OCI-LY7 (cell line): ENCODE measurements around the gene NOL12. TPM values are rescaled to one million over a fixed set of nuclear protein-coding genes. Genes with fewer than 3 reads are reported as not detected.

Source experiments
- BruUV-seq: library from RNA; stranded (reverse); fragments of 400-500 nt; replicated peaks from 2 replicates; lab custom pipeline; 2021; lab: Mats Ljungman, UMichigan
- CTCF ChIA-PET: fragments of 300-600 bp; sonication (Branson Sonifier 250); formaldehyde crosslinking; loops from one replicate; lab custom pipeline; 2022; ENCODE audit warnings: antibody characterized with exemption; ENCODE audit not compliant: unreplicated experiment; lab: Charles Lee
- POLR2A ChIA-PET: fragments of 300-600 bp; sonication (Branson Sonifier 250); formaldehyde crosslinking; loops from one replicate; lab custom pipeline; 2022; ENCODE audit warnings: antibody characterized with exemption; lab: Charles Lee
- DNase-seq: peaks from one replicate; pipeline ENCODE4 v3.0.0-alpha.2; 2015; ENCODE audit warnings: low spot score
- H2AFZ ChIP-seq: fragments of 200-600 bp; sonication (generic), shearing (Covaris generic); 2 replicates; pipeline ENCODE4 v1.6.1; 2014; ENCODE audit warnings: mild to moderate bottlenecking, antibody characterized with exemption, low read length, moderate library complexity
- H3K27ac ChIP-seq: fragments of 200-600 bp; sonication (generic); 2 replicates; pipeline ENCODE4 v1.5.1; 2014; ENCODE audit warnings: mixed run types, low read depth, mild to moderate bottlenecking, moderate library complexity, low read length, inconsistent platforms; ENCODE audit not compliant: poor library complexity, severe bottlenecking
- H3K36me3 ChIP-seq: fragments of 200-600 bp; sonication (generic); 2 replicates; pipeline ENCODE4 v1.6.1; 2014; ENCODE audit warnings: mild to moderate bottlenecking, antibody characterized with exemption, low read length, moderate library complexity, mixed read lengths; ENCODE audit not compliant: insufficient read depth
- H3K4me1 ChIP-seq: fragments of 200-600 bp; sonication (generic); 2 replicates; pipeline ENCODE4 v1.5.1; 2014; ENCODE audit warnings: mild to moderate bottlenecking, low read length; ENCODE audit not compliant: insufficient read depth, poor library complexity, severe bottlenecking
- H3K4me2 ChIP-seq: fragments of 200-600 bp; sonication (generic); 2 replicates; pipeline ENCODE4 v1.6.1; 2014; ENCODE audit warnings: mild to moderate bottlenecking, low read length
- H3K4me3 ChIP-seq: fragments of 200-600 bp; sonication (generic); 2 replicates; pipeline ENCODE4 v1.5.1; 2014; ENCODE audit warnings: mild to moderate bottlenecking, low read depth, low read length; ENCODE audit not compliant: poor library complexity, severe bottlenecking
- H3K79me2 ChIP-seq: fragments of 200-600 bp; sonication (generic); 2 replicates; pipeline ENCODE4 v1.6.1; 2016; ENCODE audit warnings: low read depth, mild to moderate bottlenecking, low read length, moderate library complexity, mixed read lengths; ENCODE audit not compliant: insufficient read depth
- H3K9me2 ChIP-seq: fragments of 200-600 bp; sonication (generic); 2 replicates; pipeline ENCODE4 v1.6.1; 2016; ENCODE audit warnings: mild to moderate bottlenecking, low read length, mixed read lengths; ENCODE audit not compliant: insufficient read depth
- H3K9me3 ChIP-seq: fragments of 200-600 bp; sonication (generic); 2 replicates; pipeline ENCODE4 v1.6.1; 2014; ENCODE audit warnings: mild to moderate bottlenecking, mixed run types, low read length, mixed read lengths
- H4K20me1 ChIP-seq: fragments of 200-600 bp; sonication (generic); 2 replicates; pipeline ENCODE4 v1.6.1; 2014; ENCODE audit warnings: mild to moderate bottlenecking, antibody characterized with exemption, low read length, moderate library complexity, mixed read lengths; ENCODE audit not compliant: insufficient read depth
- CTCF ChIP-seq: fragments of 200-600 bp; sonication (generic); conservative IDR thresholded peaks from 2 replicates; pipeline ENCODE4 v1.5.1; 2014; ENCODE audit warnings: mild to moderate bottlenecking, antibody characterized with exemption, low read length, moderate library complexity, mixed read lengths
- EZH2phosphoT487 ChIP-seq: fragments of 200-600 bp; sonication (generic); IDR thresholded peaks from 2 replicates; pipeline ENCODE4 v1.6.1; 2018; ENCODE audit warnings: low read depth, borderline replicate concordance, mild to moderate bottlenecking, mixed run types, antibody characterized with exemption, low read length, moderate library complexity, mixed read lengths
- intact Hi-C: fragments of 100-400 bp; cut with micrococcal nuclease; formaldehyde crosslinking; loops from one replicate; pipeline ENCODE4 v1.10.0; 2022; ENCODE audit not compliant: unreplicated experiment
- total RNA-seq, 2 experiments: library from RNA; depleted of rRNA in 1 of 2; stranded (reverse); fragments of >200 nt in 1 of 2; shearing (Covaris generic) in 1 of 2; gene quantifications; 2 replicates each; pipeline ENCODE4 v1.2.3, GENCODE V29; 2014 to 2022

NOL12 gene
- total RNA-seq, 2 experiments from 2014 or later, result 62.3 to 64.6 TPM

GRCh38 chr22:37678372-37678771 lies 7.8 kb upstream of the NOL12 start:
- no peak for DNase-seq
- no TSS peak for BruUV-seq
- TF ChIP-seq CTCF (no peak), EZH2phosphoT487 (no peak)
- no peak overlapping the region for H3K27ac ChIP-seq
- no peaks in the 10 kb centered on the region for H3K79me2 ChIP-seq
- peaks cover 40% of the 10 kb centered on the region for H3K4me1 ChIP-seq
- no peak overlapping the region for H2AFZ ChIP-seq
- no peak overlapping the region for H3K4me3 ChIP-seq
- no peaks in the 10 kb centered on the region for H3K9me3 ChIP-seq
- POLR2A ChIA-PET, result interaction anchor here (0.5 kb wide), 1 partner anchor 60 kb away, joined by 3 read pairs; no protein-coding TSS in a partner anchor
- intact Hi-C loops, result loop anchor here (5.0 kb wide), 1 partner anchor 71 kb away; the partner anchor contains the start of gene GGA1
- no peaks in the 10 kb centered on the region for H3K36me3 ChIP-seq
- no peaks in the 10 kb centered on the region for H3K9me2 ChIP-seq
- H4K20me1 ChIP-seq, result no peaks in the 10 kb centered on the region
- CTCF ChIA-PET, result interaction anchor here (0.6 kb wide), 1 partner anchor 121 kb away, joined by 3 read pairs; no protein-coding TSS in a partner anchor
- peak overlapping the region; percentile 29 for H3K4me2 ChIP-seq

- H3K4me1 ChIP-seq, result peaks cover 41% of the 10 kb centered on the region
- intact Hi-C loops, result loop anchor here (5.0 kb wide), 1 partner anchor 72 kb away; the partner anchor contains the start of gene GGA1
- ChIA-PET POLR2A (interaction anchor here (0.7 to 1.8 kb wide), 2 partner anchors 36 to 53 kb away, joined by 3 to 4 read pairs; no protein-coding TSS in a partner anchor), CTCF (interaction anchor here (2.5 kb wide), 1 partner anchor 37 kb away, joined by 16 read pairs; no protein-coding TSS in a partner anchor)
- no TSS peak for BruUV-seq
- no peaks in the 10 kb centered on the region for H4K20me1 ChIP-seq
- H2AFZ ChIP-seq, result no peak overlapping the region
- H3K79me2 ChIP-seq, result no peaks in the 10 kb centered on the region
- H3K9me3 ChIP-seq, result no peaks in the 10 kb centered on the region
- no peak for TF ChIP-seq EZH2phosphoT487
- TF ChIP-seq CTCF, result no peak
- H3K27ac ChIP-seq, result no peak overlapping the region
- H3K36me3 ChIP-seq, result no peaks in the 10 kb centered on the region
- H3K4me2 ChIP-seq, result no peak overlapping the region
- no peak overlapping the region for H3K4me3 ChIP-seq
- no peak for DNase-seq
- H3K9me2 ChIP-seq, result no peaks in the 10 kb centered on the region
Observed at GRCh38 chr22:37679670-37680069, 6.5 kb upstream of the NOL12 start.

- DNase-seq, result no peak
- Histone ChIP-seq H3K4me3 (no peak overlapping the region), H3K36me3 (no peaks in the 10 kb centered on the region), H3K9me2 (no peaks in the 10 kb centered on the region), H3K27ac (no peak overlapping the region), H4K20me1 (no peaks in the 10 kb centered on the region), H3K4me2 (no peak overlapping the region), H3K4me1 (peaks cover 42% of the 10 kb centered on the region), H2AFZ (no peak overlapping the region), H3K79me2 (no peaks in the 10 kb centered on the region), H3K9me3 (no peaks in the 10 kb centered on the region)
- intact Hi-C loops, result no loop called here
- POLR2A ChIA-PET, result interaction anchor here (1.8 kb wide), 1 partner anchor 53 kb away, joined by 4 read pairs; no protein-coding TSS in a partner anchor
- no TSS peak for BruUV-seq
- CTCF ChIA-PET, result interaction anchor here (2.5 kb wide), 1 partner anchor 38 kb away, joined by 16 read pairs; no protein-coding TSS in a partner anchor
- TF ChIP-seq CTCF (no peak), EZH2phosphoT487 (no peak)
Observed at GRCh38 chr22:37680191-37680851, 5.8 kb upstream of the NOL12 start.
